Transverse colon (tissue), 4 donors: ENCODE measurements around the gene ZNF777. TPM values are rescaled to one million over a fixed set of nuclear protein-coding genes. Genes with fewer than 3 reads are reported as not detected.

Experiments
- DNase-seq: peaks from one replicate; pipeline ENCODE4 v3.0.0-alpha.2; 2019
- H3K27ac ChIP-seq, 4 donors: fragments of 200-600 bp; sonication (generic); 2 replicates each; pipeline ENCODE4 v1.5.1; 2016 to 2018; ENCODE audit warnings: inconsistent platforms in 4 of 4
- H3K27me3 ChIP-seq: fragments of 200-600 bp; sonication (generic); 2 replicates; pipeline ENCODE4 v1.5.1; 2017; ENCODE audit warnings: inconsistent platforms
- H3K36me3 ChIP-seq, 4 donors: fragments of 200-600 bp; sonication (generic); 2 replicates each; pipeline ENCODE4 v1.5.1; 2017 to 2019; ENCODE audit warnings: inconsistent platforms in 4 of 4
- H3K4me1 ChIP-seq, 4 donors: fragments of 200-600 bp; sonication (generic); 2 replicates each; pipeline ENCODE4 v1.5.1; 2017 to 2020; ENCODE audit warnings: inconsistent platforms in 4 of 4
- H3K4me3 ChIP-seq, 4 donors: fragments of 200-600 bp; sonication (generic); 1 replicate in 1 of 4; 2 replicates in 3 of 4; pipeline versions ENCODE4 v1.5.1 to v1.6.1; 2017 to 2019; ENCODE audit warnings: inconsistent platforms in 4 of 4
- H3K9me3 ChIP-seq, 2 donors: fragments of 200-600 bp; sonication (generic); 2 replicates each; pipeline ENCODE4 v1.5.1; 2017 to 2019; ENCODE audit warnings: inconsistent platforms in 2 of 2
- EP300 ChIP-seq: sonication (generic); formaldehyde crosslinking; IDR thresholded peaks from one replicate; pipeline ENCODE4 v1.6.1; 2017; ENCODE audit warnings: antibody characterized with exemption, low read depth
- POLR2A ChIP-seq: fragments of 450-650 bp; IDR thresholded peaks from one replicate; pipeline ENCODE4 v1.6.1; 2016; ENCODE audit warnings: antibody characterized with exemption, mild to moderate bottlenecking, moderate library complexity
- POLR2AphosphoS5 ChIP-seq, 3 donors: sonication (generic); formaldehyde crosslinking; IDR thresholded peaks; one replicate each; pipeline ENCODE4 v1.6.1; 2016; ENCODE audit warnings: antibody characterized with exemption in 3 of 3
- WGBS, 2 donors: methylation state at CpG; one replicate each; pipeline ENCODE4 v1.1.5; 2018; ENCODE audit warnings: low coverage in 1 of 2; 5-methylcytosine and 5-hydroxymethylcytosine counted together
- in situ Hi-C, 4 donors: fragments of 200-750 bp; cut with MboI; loops; one replicate each; pipeline versions ENCODE4 v1.15.0 to v1.15.1; 2017; ENCODE audit warnings: low sequenced_read_pairs in 3 of 4, low pct_ligation_motif_present in 1 of 4, low pct_unique_long_range_greater_than_20kb in 1 of 4
- intact Hi-C: fragments of 100-400 bp; cut with DNase I; formaldehyde crosslinking; loops from one replicate; pipeline ENCODE4 v1.15.1; 2023; ENCODE audit warnings: low total_unique reads
- total RNA-seq, 4 donors: library from RNA; depleted of rRNA; stranded (reverse); fragments of >200 nt; gene quantifications; one replicate each; pipeline ENCODE4 v1.1.0, GENCODE V29; 2016
- TF ChIP-seq, protein P1 (sequence below), 5 experiments: fragments of 200-600 bp in 3 of 5; fragments of 450-650 bp in 2 of 5; sonication (generic) in 3 of 5; IDR thresholded peaks; 1 replicate in 2 of 5; 2 replicates in 3 of 5; pipeline ENCODE4 v1.5.1; 2016 to 2017; ENCODE audit warnings: antibody characterized with exemption in 5 of 5, inconsistent platforms in 3 of 5, mild to moderate bottlenecking in 2 of 5, moderate library complexity in 1 of 5

ZNF777 gene
- total RNA-seq, 4 donors from 2014 or later, result 7.8 to 58.9 (median 14.2) TPM

- Histone ChIP-seq H3K4me3 (no peak overlapping the region), H3K4me1 (no peaks in the 10 kb centered on the region), H3K27ac (no peak overlapping the region), H3K9me3 (no peaks in the 10 kb centered on the region), H3K36me3 (peaks cover 0 to 65% (median 26%) of the 10 kb centered on the region in 4 donors), H3K27me3 (no peaks in the 10 kb centered on the region)
- 85 to 90% methylated on average over 9 to 15 of the region's 15 CpGs for WGBS, 2 donors
- no peak for DNase-seq
- intact Hi-C loops (no loop called here), in situ Hi-C loops (no loop called here)
- TF ChIP-seq POLR2AphosphoS5 (IDR thresholded peaks at IDR 0.05) (no peak), EP300 (no peak), POLR2A (no peak)
- TF ChIP-seq, protein P1, sequence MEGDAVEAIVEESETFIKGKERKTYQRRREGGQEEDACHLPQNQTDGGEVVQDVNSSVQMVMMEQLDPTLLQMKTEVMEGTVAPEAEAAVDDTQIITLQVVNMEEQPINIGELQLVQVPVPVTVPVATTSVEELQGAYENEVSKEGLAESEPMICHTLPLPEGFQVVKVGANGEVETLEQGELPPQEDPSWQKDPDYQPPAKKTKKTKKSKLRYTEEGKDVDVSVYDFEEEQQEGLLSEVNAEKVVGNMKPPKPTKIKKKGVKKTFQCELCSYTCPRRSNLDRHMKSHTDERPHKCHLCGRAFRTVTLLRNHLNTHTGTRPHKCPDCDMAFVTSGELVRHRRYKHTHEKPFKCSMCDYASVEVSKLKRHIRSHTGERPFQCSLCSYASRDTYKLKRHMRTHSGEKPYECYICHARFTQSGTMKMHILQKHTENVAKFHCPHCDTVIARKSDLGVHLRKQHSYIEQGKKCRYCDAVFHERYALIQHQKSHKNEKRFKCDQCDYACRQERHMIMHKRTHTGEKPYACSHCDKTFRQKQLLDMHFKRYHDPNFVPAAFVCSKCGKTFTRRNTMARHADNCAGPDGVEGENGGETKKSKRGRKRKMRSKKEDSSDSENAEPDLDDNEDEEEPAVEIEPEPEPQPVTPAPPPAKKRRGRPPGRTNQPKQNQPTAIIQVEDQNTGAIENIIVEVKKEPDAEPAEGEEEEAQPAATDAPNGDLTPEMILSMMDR (IDR thresholded peaks at IDR 0.05), result no peak
Measured at GRCh38 chr7:149489391-149490024, 28.6 kb upstream of the ZNF777 start.

- H3K27ac ChIP-seq, result no peak overlapping the region
- in situ Hi-C loops (no loop called here), intact Hi-C loops (no loop called here)
- H3K4me1 ChIP-seq, result no peaks in the 10 kb centered on the region
- WGBS, 2 donors, result 97 to 100% methylated on average over 1 of the region's 1 CpG
- H3K27me3 ChIP-seq, result no peaks in the 10 kb centered on the region
- H3K36me3 ChIP-seq, result peaks cover 0 to 23% (median 11%) of the 10 kb centered on the region in 4 donors
- TF ChIP-seq, protein P1 (IDR thresholded peaks at IDR 0.05), result no peak
- TF ChIP-seq POLR2AphosphoS5 (IDR thresholded peaks at IDR 0.05), result no peak
- no peak for TF ChIP-seq POLR2A
- no peak for TF ChIP-seq EP300
- no peak for DNase-seq
- no peaks in the 10 kb centered on the region for H3K9me3 ChIP-seq
- no peak overlapping the region for H3K4me3 ChIP-seq
Measured at GRCh38 chr7:149479568-149479967, 18.7 kb upstream of the ZNF777 start.

- in situ Hi-C loops (no loop called here), intact Hi-C loops (no loop called here)
- no peak for DNase-seq
- H3K27me3 ChIP-seq, result no peaks in the 10 kb centered on the region
- no peak for TF ChIP-seq POLR2AphosphoS5 (IDR thresholded peaks at IDR 0.05)
- TF ChIP-seq, protein P1 (IDR thresholded peaks at IDR 0.05), result no peak
- TF ChIP-seq EP300, result no peak
- no peak for TF ChIP-seq POLR2A
- no peaks in the 10 kb centered on the region for H3K4me1 ChIP-seq
- H3K4me3 ChIP-seq, result no peak overlapping the region
- H3K36me3 ChIP-seq, result peaks cover 0 to 32% (median 14%) of the 10 kb centered on the region in 4 donors
- H3K27ac ChIP-seq, result no peak overlapping the region
- 94 to 100% methylated on average over 1 of the region's 1 CpG for WGBS, 2 donors
- H3K9me3 ChIP-seq, result no peaks in the 10 kb centered on the region
Measured at GRCh38 chr7:149478754-149479153, 17.9 kb upstream of the ZNF777 start.

DNA sequence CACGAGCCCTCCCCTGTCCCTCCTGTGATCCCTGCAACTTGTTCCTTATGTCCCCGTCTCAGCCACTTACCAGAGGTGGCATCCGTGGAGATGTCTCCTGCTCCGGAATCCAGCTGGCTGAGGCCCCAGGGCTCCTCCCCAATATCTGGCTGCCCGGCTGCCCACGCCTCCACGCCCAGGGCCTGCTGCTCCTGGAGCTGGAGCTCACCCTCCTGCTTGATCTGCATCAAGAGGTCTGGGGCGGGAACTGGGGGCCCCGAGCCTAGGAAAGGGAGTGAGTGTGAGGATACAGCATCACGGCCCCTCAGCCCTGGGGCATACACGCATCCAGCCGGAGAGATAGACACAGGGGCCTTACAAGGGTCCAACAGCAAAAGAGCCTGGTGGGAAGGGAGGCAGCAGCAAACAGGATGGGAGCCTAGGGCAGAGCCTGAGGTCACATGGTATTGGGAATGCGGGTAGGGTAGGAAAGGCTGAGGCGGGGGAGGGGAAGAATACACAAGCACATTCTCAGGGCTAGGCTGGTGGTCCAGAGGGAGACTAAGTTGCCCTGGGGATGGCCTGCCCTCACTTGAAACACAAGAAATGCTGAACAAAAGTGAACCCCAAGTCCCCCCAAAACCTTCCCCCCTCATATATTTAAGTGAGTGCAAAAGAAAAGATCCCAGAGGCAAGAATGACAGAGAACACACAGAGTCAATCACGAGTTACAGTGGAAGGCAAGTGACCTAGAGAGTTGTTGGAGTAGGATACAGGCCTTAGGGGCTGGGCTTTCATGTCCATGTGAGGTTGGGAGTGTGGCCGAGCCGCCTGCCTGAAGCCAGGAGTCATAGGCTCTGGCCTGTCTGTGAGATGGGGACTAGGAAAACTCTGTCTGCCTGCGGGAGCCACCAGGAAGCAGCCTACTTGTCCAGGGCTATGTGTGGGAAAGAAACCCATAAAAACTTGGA, 16.9 kb upstream of the ZNF777 start:
- intact Hi-C loops, result no loop called here
- no peaks in the 10 kb centered on the region for H3K4me1 ChIP-seq
- no peak overlapping the region for H3K27ac ChIP-seq
- no peak overlapping the region for H3K4me3 ChIP-seq
- no peak for TF ChIP-seq EP300
- TF ChIP-seq POLR2AphosphoS5 (IDR thresholded peaks at IDR 0.05), result no peak
- TF ChIP-seq, protein P1 (IDR thresholded peaks at IDR 0.05), result no peak
- WGBS, 2 donors, result 86 to 93% methylated on average over 2 to 18 of the region's 18 CpGs
- no peaks in the 10 kb centered on the region for H3K9me3 ChIP-seq
- peaks cover 0 to 41% (median 18%) of the 10 kb centered on the region in 4 donors for H3K36me3 ChIP-seq
- no peak for DNase-seq
- in situ Hi-C loops, result no loop called here
- no peaks in the 10 kb centered on the region for H3K27me3 ChIP-seq
